Colonic mucosa (tissue), 4 donors: ENCODE measurements around the gene HYKK. TPM values are rescaled to one million over a fixed set of nuclear protein-coding genes. Genes with fewer than 3 reads are reported as not detected.

Source experiments
- DNase-seq: peaks from one replicate; pipeline ENCODE4 v3.0.0-alpha.2; 2020
- H3K27ac ChIP-seq: fragments of 200-600 bp; one replicate; pipeline ENCODE4 v1.8.0; 2021
- H3K27me3 ChIP-seq: fragments of 200-600 bp; one replicate; pipeline ENCODE4 v1.8.0; 2021
- H3K36me3 ChIP-seq: fragments of 200-600 bp; one replicate; pipeline ENCODE4 v1.8.0; 2021
- H3K4me1 ChIP-seq: fragments of 200-600 bp; one replicate; pipeline ENCODE4 v1.8.0; 2021; ENCODE audit warnings: mild to moderate bottlenecking
- H3K4me3 ChIP-seq: fragments of 200-600 bp; one replicate; pipeline ENCODE4 v1.8.0; 2021
- H3K9ac ChIP-seq, 2 donors: one replicate each; pipeline ENCODE4 v1.7.0; 2013; ENCODE audit warnings: control low read depth in 2 of 2, low read depth in 2 of 2, low read length in 2 of 2
- H3K9me3 ChIP-seq: fragments of 200-600 bp; one replicate; pipeline ENCODE4 v1.8.0; 2021
- CTCF ChIP-seq: fragments of 200-600 bp; IDR thresholded peaks from one replicate; pipeline ENCODE4 v1.8.0; 2022; ENCODE audit warnings: antibody characterized with exemption, mild to moderate bottlenecking
- intact Hi-C: fragments of 100-400 bp; cut with DNase I; formaldehyde crosslinking; loops from one replicate; pipeline ENCODE4 v1.14.1; 2022
- total RNA-seq, 2 donors: library from RNA; stranded (reverse); fragmentation: NEBNext Ultra II Directional in 1 of 2; extraction: Animal tissue kit (Norgen Biotek cat#: 25700) in 1 of 2; gene quantifications; one replicate each; pipeline ENCODE4 v1.2.1, GENCODE V29; 2021
- donor health status: healthy.
- donor health status: DM: no; HTN: no; CAD: no.
- donor health status: DM: no; HTN: no; CAD: no.

Gene HYKK
- total RNA-seq, 2 donors from 2014 or later = 7.2 to 7.6 TPM

GRCh38 chr15:78479650-78480049 lies 27.7 kb upstream of the HYKK start:
- Histone ChIP-seq H3K36me3 (peaks cover 23% of the 10 kb centered on the region), H3K4me1 (no peaks in the 10 kb centered on the region), H3K27me3 (no peaks in the 10 kb centered on the region), H3K9ac (no peak overlapping the region), H3K9me3 (no peaks in the 10 kb centered on the region), H3K4me3 (no peak overlapping the region), H3K27ac (no peak overlapping the region)
- no peak for TF ChIP-seq CTCF
- no peak for DNase-seq
- intact Hi-C loops = loop anchor here (5.0 kb wide), 1 partner anchor 172 kb away; no protein-coding TSS in a partner anchor

GRCh38 chr15:78481917-78482316 lies 25.5 kb upstream of the HYKK start:
- Histone ChIP-seq H3K27ac (no peak overlapping the region), H3K4me3 (no peak overlapping the region), H3K4me1 (no peaks in the 10 kb centered on the region), H3K27me3 (no peaks in the 10 kb centered on the region), H3K36me3 (peaks cover 14% of the 10 kb centered on the region), H3K9ac (no peak overlapping the region), H3K9me3 (no peaks in the 10 kb centered on the region)
- DNase-seq = no peak
- intact Hi-C loops = loop anchor here (5.0 kb wide), 1 partner anchor 175 kb away; no protein-coding TSS in a partner anchor
- TF ChIP-seq CTCF = no peak

GRCh38 chr15:78492872-78493271 lies 14.5 kb upstream of the HYKK start:
- H3K4me1 ChIP-seq = no peaks in the 10 kb centered on the region
- H3K27me3 ChIP-seq = no peaks in the 10 kb centered on the region
- no peak overlapping the region for H3K4me3 ChIP-seq
- H3K9ac ChIP-seq = no peak overlapping the region
- DNase-seq = no peak
- H3K36me3 ChIP-seq = peaks cover 16% of the 10 kb centered on the region
- H3K9me3 ChIP-seq = no peaks in the 10 kb centered on the region
- no peak for TF ChIP-seq CTCF
- H3K27ac ChIP-seq = no peak overlapping the region
- intact Hi-C loops = no loop called here

- Histone ChIP-seq H3K27me3 (no peaks in the 10 kb centered on the region), H3K9me3 (no peaks in the 10 kb centered on the region), H3K4me1 (no peaks in the 10 kb centered on the region), H3K9ac (no peak overlapping the region), H3K36me3 (no peaks in the 10 kb centered on the region), H3K4me3 (no peak overlapping the region), H3K27ac (no peak overlapping the region)
- no peak for DNase-seq
- intact Hi-C loops = no loop called here
- no peak for TF ChIP-seq CTCF
These were observed 5.5 kb upstream of the HYKK start for GRCh38 chr15:78501857-78502256.

GRCh38 chr15:78502641-78503040 lies 4.7 kb upstream of the HYKK start:
- intact Hi-C loops = no loop called here
- H3K27me3 ChIP-seq = no peaks in the 10 kb centered on the region
- H3K4me3 ChIP-seq = no peak overlapping the region
- H3K9ac ChIP-seq = no peak overlapping the region
- no peak for TF ChIP-seq CTCF
- H3K27ac ChIP-seq = no peak overlapping the region
- DNase-seq = no peak
- no peaks in the 10 kb centered on the region for H3K9me3 ChIP-seq
- no peaks in the 10 kb centered on the region for H3K36me3 ChIP-seq
- no peaks in the 10 kb centered on the region for H3K4me1 ChIP-seq

GRCh38 chr15:78507831-78508160 lies 419 bp downstream of the HYKK start:
- intact Hi-C loops = no loop called here
- Histone ChIP-seq H3K4me1 (no peaks in the 10 kb centered on the region), H3K4me3 (peak overlapping the region; percentile 97), H3K27me3 (no peaks in the 10 kb centered on the region), H3K27ac (no peak overlapping the region), H3K9me3 (no peaks in the 10 kb centered on the region), H3K36me3 (no peaks in the 10 kb centered on the region), H3K9ac (peak overlapping the region; percentile 81 to 85)
- DNase-seq = no peak
- TF ChIP-seq CTCF = no peak
